Stimulated activated CD8-positive, alpha-beta memory T cell treated with anti-CD3 and anti-CD28 coated beads, Interleukin-12 subunit alpha, Interleukin-12 subunit beta, amount 100 ng/mL, for 4 hours (primary cell): Measurements from ENCODE around the gene RAB29.
A peak's percentile ranks its signal among the peaks of the same experiment; 100 is the strongest.

Source experiments
- DNase-seq: peaks from one replicate; pipeline ENCODE4 v3.0.0-alpha.2; 2020; ENCODE audit warnings: low read depth

Gene RAB29

DNA sequence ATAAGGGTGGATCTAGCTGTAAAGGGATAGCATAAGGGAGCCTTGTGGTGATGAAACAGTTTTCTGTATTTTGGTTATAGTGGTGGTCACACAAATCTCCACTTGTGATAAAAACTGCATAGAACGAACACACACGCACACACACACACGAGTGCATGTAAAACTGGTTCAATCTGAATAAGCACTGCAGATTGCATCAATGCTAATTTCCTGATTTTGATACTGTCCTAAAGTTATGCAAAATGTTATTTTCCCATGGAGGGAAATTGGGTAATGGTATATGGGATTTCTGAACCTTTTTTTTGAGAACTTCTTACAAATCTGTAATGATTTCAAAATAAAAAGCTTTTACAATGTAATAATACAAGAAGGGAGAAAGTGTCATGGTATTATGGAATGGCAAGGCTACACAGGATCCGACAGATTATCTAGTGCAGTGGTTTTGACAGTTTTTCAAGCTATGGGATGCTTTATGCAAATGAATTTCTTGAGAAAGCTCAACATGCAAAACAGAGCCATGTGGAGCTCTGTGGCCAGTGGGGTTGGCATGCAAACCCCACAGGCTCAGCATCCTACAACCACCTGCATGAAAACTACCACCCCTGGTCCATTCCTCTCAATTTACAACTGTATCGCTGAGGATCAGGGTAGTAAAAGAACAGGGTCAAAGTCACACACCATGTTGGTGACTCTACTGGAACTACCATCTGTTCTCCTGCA is 18.9 kb upstream of the RAB29 start:
- no peak for DNase-seq

DNA sequence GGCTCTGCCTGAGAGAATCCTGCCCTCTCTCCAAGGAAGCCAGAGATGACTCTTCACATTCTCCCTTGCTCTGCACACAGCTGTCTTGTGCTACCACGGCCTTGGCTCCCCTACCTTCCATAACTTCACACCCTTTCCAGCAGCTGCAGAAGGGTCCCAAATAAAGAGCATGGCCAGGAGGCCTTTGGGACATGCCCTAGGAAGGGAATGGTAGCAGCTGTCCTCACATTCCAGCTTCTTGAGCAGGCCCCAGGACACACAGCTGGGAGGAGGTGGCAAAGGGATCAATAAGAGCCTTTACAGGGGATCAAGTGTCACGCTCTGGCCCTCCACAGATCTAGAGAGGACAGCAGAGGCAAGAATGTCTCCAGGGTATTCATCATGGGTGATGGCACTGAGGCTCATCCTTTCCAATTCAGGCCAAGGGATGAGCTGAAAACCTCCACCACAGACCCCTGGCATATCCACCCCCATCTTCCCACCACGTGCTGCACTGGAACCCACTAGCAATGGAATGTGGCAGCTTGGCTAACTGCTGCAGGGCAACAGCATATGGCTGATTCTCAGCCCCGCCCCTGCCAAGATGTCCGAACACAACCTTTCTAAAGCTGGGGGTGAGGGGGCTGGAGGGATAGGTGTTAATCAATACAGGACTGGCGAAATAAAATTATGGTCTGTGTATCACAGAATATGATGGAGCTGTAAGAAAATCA is 17.8 kb upstream of the RAB29 start:
- DNase-seq: no peak

DNA sequence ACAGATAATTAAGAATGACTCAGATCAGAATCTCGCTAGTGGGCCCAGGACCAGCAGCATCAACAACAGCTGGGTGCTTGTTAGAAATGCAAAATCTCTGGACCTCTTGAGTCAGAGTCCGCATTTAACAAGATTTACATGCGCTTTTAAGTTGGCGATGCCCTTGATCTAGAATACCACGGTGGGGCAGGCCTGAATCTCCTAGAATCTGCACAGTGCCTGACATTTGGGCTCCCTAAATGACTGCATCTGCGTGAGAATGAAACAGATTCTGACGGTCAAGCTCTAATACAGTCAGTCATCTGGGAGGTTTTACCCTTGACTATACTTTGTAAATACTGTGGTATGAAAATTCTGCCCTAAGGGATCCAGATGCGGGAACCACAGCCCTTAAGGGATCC is 17.2 kb upstream of the RAB29 start:
- no peak for DNase-seq

DNA sequence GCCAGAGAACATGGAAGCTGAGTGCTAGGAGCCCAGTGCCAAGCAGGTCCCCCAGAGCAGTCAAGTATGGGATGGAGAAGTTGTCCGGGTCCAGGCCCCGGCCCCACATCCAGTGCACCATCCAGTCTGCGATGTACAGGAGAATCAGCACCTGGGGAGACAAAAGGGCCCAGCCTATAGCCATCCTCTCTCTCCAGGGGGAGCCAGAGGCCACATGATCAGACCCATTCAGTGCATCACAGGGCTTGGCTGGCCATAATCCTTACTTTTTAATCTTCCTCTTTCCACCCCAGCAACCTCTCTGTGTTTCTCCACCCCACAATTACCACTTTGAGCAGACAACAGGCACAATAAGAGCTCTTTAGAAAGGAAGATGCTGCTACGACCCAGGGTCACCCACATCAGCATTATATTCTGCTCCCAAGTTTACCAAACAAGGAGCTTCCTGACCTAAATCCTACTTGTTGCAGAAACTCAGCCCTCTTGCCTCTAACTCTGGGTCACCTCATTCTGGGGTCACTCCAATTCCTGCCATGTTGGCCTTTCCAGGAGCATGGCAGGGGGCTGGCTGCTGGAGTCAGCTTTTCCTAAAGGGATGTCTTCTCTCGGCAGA is 16.4 kb upstream of the RAB29 start:
- DNase-seq: peak; percentile 13

DNA sequence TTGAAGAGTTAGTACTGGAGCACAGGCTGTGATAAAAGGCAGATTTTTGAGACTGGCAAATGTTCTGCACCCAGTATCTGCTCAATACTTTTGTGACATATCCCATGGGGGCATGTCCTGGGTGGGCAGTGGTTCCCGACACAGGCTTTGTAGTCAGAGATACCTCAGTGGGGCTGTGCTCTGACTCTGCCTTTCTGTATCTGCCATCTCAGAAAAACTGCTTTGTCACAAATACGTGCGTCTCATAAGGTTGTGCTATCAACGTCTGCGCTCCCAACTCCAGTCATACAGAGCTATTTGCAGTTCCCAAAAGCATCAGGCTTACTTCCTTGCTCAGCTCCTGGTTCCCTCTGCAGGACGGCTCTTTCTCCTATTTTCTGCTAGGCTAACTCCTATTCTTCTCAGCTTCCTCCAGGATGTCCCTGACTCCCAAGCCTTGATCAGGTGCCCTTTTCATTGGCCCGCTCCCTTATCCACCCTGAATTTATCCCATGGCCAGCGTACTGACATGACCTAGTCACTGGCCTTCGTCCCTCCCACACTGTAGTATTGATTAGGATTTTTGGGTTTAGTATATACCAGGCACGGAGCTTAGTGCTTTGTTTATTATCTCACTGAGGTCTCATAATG is 12.1 kb upstream of the RAB29 start:
- no peak for DNase-seq

DNA sequence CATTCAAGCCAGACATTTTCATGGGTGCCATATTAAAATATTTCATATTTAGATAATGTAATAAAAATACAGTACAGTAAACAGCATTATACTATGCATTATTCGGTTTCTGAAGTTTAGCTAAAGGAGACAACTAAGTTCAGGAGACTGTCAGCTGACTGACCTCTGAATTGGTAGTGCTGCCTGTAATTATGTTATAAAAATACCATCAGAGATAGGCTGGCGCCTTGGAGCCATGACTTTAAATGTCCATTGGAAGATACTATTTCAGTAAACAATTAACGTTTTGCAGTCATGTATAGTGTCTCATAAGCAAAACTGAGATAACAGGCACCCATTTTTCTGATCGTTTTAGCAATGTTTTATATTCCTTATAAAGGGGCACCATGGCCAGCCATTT is 11.3 kb upstream of the RAB29 start:
- no peak for DNase-seq

DNA sequence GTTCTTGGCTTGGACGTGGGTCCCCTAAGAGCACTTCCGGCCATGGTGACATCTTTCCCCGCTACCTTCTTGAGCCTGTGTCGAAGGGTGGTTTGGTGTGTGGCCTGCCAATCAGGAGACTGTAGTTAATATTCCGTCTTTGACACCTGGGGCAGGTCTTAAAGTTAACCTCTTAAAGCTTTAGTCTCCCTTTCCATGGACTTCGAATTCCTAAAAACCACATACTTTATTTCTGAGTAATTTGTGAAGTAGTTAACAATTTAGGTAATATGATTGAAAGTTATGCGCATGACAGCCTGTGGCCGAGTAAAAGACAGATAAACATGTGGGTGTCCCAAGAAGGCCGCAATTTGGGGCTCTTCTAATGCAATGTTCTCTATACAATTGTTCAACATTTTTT is 10.2 kb upstream of the RAB29 start:
- no peak for DNase-seq

DNA sequence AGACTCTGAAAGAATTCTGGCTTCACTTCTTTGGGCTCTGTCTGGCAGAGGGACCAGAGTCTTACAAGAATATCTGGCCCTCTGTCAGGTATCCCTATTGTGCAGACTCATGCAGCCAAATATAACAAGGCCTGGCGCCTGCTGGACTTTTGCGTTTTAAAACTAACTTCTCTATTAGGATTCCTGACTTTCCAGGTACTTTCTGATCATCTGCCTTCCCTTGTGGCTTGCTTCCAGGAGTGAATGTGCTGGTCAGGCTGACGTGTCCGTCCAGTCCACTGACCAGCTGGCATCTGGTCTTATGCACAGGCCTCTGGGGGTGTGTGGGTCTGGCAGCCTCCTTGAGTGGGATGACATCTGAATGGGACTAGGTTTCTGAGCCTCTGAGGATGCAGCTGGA is 8.6 kb upstream of the RAB29 start:
- no peak for DNase-seq

DNA sequence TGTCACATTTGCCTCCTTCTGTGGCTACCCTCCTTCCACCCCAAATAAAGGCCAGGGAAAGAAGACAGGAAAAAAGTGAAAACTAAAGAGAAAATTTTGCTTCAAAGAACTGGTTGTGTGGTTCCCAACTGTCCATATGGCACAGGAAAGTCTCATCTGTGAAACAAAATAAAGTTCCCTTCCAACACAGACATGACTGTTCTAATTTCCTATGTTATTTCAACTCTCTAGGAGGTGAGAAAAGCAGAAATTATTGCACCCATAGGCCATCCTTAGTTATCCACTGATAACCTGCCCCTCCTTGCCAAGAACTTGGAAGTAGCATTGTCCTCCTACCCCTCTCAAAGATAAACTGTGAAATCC is 8.1 kb upstream of the RAB29 start:
- DNase-seq: no peak

DNA sequence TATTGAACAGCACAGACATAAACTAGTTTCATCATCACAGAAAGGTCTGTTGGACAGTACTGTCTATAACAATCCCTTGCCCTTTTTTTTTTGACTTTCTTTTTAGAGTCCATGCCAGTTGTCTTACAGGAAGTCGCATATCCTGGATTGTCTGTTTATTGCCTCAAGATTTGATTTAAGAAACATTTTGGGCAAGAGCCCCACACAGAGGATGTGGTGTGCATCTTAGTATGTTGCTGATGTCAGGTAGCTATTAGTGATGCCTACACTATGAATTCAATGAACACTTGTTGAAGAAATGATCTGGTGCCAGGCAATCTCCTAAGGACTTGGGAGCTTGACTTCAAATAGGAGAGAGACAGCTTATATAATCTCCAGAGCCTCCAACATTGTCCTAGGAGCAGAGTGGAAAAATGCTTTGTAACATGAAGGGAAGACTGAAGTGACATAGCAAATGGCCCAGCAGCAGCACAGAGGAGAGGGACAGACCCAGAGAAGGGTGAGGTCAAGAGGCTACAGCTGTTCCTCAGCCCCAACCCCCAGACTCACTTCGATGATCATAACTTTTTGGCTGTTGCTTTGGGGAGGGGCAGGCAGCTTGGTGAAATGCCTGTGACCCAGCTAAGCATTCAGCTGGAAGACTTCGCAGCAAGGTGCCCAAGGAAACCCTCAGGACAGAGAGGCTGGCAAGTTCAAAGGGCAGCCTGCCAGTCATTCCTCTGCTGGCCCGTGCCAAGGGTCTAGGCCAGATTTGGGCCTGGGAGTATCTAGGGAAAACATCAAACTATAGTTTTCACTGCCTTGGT is 7.5 kb upstream of the RAB29 start:
- DNase-seq: no peak

DNA sequence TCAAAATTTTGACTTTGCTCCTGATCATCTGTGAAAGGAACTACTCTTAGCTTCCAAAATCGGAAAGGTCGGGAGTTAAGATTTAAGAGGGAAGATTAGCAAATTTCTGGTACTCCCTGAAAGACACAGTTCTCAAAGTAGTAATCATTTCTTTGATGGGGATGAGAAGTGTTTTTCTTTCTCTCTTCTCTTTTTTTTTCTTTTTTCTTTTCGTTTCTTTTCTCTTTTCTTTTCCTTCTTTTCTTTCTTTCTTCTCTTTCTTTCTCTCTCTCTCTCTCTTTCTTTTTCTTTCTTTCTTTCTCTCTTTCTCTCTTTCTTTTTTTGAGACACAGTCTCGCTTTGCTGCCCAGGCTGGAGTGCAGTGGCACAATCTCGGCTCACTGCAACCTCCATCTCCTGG is 5.1 kb upstream of the RAB29 start:
- DNase-seq: no peak

DNA sequence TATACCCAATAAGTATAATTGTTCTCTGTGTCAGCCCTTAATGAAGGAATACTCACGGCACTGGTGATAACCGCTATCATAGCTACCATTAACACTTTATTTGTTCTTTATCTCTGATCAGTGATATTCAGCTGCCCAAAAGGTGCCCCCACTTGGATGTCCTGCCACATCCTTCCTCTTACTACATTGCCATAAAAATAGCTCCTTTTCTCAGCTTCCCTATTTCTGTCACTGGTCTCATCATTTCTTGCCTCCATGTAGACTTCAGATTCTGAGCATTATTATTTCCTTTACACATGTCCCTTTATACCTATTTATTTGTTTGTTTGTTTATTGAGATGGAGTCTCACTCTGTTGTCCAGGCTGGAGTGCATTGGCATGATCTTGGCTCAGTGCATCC is 2.7 kb upstream of the RAB29 start:
- DNase-seq: no peak

DNA sequence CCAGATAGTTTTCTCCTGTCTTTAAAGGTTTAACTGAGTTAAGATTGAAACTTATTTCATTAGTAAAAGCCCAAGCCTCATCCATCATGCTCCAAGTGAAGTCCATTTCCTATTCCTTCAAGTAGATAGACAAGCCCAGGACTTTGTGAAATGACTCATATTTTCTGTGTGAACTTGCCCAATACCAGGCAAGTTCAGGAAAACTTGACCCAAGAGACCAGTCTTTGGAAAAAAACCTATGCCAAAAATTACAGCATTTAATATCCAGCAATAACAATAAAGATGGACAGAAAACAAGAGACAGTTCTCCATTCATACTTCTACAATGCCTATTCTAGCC is 405 bp upstream of the RAB29 start:
- no peak for DNase-seq

DNA sequence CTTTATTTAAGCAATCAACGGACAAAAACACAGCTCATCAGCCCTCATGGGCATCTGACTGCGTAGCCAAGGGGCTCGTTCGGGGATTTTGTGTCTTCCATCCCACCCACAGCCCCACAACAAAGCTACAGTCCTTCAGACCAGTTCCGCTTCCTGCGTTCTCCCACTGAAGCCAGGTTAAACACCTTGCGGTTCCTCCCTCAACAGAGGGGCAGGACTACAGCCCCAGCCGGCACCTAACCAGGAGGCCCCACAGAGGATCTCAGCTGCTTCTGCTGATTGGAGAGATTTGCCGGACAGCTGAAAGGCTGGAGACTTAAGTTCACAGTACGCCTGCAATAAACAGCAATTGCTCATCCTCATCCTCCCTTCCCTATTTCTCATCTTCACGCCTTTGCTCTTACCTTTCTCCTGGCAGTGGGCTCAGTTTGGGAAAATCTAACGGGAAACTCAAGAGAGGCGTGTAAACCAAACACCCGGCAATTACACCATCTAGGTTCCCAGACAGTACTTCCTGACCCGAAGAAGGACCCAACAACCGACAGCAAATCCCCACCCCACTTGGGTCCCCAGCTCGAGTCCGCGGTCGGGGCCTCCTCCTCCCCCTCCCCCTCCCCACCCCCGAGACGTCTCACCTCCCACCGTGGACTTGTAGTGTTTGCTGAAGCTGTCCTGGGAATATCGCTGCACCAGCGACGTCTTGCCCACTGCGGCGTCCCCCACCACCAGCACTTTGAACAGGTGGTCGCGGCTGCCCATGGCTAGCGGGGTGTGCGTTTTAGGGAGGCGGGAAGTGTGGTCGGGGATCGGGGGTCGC is 876 bp downstream of the RAB29 start:
- peak; percentile 22 for DNase-seq

DNA sequence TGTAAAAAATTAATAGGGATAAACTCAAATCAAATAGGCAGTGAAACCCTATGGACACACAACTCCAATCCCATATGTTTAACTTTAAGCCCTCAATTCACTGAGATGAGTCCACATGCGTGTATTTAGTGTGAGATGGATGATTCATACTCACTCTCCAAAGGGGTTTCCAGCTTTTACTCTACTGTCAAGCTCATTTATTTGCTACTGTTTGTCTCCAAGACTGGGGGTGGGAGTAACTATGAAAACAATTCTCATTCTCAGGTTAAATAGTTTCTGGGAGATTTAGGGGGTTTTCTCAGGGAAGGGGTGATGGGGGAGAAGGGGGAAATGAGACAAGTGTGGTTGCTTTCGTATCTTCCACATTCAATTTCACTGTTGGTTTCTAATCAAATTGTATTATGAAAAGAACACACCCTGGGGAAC is 2.7 kb downstream of the RAB29 start:
- DNase-seq: no peak

DNA sequence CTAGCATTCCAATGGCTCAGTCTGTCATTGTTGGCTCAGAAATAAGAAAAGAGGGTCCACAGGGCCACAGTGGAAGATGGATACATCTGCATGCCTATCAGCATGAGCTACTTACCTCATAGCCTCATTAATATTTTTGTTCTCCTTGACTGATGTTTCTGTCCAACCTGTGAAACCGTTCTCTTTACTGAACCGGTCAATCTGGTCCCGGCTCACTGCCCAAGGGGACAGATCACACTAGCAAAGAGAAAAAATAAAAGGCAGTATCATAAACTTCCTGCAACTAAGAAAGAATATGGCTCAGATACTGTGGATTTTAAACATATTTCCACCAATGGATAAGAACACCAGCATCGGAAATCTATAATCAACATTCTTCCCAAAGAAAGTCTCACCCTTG is 4.7 kb downstream of the RAB29 start:
- no peak for DNase-seq

DNA sequence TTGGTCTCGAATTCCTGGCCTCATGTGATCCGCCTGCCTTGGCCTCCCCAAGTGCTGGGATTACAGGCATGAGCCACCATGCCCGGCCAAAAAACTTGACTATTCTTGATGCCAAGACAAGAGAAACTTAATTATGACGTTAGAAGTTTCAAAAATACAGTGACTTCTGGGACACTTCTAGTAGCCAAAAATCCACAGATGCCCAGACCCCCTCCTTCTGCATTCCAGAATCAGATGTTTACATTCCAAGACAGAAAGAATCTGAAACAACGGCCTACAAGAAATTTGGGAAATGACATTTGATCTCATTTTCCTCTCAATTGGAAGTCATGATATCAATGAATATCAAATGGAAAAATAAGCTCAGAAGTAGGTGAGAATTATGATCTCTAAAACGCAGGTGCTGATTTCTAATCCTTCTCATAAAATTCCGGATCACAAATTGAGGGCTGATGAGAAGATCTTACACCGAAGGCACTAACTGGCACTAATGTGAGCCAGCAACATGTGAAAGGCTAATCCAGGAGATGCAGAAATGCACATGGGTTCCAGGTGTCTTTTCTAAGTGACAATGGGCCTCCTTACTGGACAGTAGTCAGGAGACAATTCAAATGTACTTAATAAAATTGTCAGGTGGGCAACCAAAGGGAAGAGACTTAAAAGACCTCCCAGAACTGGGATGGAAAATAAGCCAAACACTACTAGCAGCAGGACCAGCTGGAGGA is 5.5 kb downstream of the RAB29 start:
- DNase-seq: no peak

DNA sequence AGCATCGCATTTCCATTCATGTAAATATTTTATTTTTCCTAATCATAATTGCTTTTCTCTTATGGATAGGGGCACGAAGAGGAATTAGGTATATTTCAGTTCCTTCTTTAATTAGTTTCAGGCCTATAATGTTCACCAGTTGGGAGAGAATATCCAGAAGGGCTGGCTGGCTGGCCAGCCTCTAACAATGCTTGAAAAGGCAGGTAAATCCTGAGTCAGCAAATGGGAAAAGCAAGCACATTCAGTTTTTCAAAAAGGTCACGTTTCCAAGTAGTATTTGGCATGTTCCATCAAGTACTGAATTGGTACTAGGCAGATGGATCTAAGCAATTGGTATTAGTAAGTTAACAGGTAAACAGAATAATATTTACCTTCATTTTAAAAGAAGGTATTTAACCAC is 8.0 kb downstream of the RAB29 start:
- no peak for DNase-seq

DNA sequence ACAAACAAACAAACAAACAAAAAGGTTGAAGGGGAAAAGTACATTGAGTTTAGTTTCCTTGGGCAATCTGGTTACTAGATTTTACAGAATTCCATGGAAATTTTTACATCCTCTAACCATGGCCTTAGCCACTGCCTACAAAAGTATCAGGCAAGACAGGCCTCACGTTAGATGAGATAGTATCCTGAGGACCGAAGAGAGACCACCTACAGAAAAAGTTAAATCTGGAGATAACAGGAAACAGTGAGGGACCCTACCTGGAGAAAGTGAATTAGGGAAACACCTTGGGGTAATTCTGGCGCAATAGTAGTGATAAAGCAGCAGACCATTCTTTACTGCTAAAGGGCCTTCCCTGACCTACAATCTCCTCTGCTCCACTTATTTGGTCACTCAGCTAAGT is 8.7 kb downstream of the RAB29 start:
- DNase-seq: no peak

DNA sequence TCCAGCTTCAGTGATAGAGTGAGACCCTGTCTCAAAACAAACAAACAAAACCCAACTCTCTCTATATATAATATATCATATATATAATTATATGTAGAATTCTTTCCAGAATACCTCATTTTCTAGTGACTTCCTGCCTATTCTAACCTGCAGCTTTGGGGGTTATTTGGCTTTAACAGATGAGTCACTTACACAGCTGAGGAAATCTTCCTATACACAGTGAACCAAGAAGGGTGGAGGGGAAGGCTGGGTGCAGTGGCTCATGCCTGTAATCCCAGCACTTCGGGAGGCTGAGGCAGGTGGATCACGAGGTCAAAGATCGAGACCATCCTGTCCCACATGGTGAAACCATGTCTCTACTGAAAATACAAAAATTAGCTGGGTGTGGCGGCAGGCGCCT is 9.2 kb downstream of the RAB29 start:
- DNase-seq: no peak

DNA sequence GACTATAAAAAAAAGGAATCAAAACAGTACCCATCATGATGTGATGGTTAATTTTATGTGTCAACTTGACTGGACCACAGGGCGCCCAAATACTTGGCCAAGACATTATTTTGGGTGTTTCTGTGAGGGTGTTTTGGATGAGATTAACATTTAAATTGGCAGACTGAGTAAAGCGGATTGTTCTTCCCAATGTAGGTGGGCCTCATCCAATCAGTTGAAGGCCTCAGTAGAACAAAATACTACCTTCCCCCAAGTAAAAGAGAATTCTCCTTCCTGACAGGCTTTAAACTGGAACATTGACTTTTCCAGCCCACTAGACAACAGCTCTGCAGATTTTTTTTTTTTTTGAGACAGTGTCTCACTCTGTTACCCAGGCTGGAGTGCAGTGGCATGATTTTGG is 10.7 kb downstream of the RAB29 start:
- DNase-seq: no peak
